22Rv1 (cell line): ENCODE results near the gene SPEG.

Experiments
- H3K27ac ChIP-seq: fragments of 450-650 bp; 2 replicates; pipeline ENCODE4 v1.5.1; 2017
- ZFX ChIP-seq: fragments of 450-650 bp; IDR thresholded peaks from 2 replicates; pipeline ENCODE4 v1.6.1; 2017; ENCODE audit warnings: antibody characterized with exemption, borderline replicate concordance
- TF ChIP-seq, protein P1 (sequence below): fragments of 450-650 bp; IDR thresholded peaks from 2 replicates; pipeline ENCODE4 v1.5.1; 2017; ENCODE audit warnings: mild to moderate bottlenecking

The SPEG gene

DNA sequence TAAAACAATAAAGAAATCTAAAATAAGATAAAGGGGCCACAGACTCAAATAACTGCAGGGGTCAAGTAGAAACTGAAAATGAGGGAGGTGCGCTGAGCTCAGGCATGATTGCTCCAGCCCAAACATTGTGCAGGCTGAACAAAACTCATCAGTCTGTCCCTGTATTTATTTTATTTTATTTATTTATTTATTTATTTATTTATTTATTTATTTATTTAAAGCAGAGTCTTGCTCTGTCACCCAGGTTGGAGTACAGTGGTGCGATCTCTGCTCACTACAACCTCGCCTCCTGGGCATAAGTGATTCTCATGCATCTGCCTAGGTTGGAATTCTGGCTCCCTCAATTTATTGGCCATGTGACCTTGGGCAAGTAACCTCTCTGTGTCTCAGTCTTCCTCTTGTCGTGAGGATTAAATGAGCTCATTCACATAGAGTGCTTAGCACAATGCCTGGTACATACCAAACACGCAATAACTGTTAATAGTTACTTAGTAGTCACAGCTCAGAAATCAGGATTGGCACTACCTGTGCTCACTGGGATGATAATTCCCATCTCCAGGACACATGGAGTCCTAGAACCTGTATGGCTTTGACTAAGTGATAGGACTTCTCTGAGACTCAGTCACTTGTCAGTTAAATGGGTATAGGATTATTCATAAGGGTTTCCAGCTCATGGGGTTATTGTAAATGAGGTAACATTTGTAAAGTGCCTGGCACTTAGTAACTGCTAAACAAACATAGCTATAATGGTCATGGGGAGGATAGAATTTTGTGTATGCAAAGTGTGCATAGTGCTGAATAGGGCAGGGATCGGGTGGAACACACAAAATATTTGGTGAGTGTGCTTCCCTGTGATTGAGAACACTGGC, 6.0 kb downstream of the SPEG start:
- no peak overlapping the region for H3K27ac ChIP-seq
- TF ChIP-seq ZFX: no peak
- TF ChIP-seq, protein P1, sequence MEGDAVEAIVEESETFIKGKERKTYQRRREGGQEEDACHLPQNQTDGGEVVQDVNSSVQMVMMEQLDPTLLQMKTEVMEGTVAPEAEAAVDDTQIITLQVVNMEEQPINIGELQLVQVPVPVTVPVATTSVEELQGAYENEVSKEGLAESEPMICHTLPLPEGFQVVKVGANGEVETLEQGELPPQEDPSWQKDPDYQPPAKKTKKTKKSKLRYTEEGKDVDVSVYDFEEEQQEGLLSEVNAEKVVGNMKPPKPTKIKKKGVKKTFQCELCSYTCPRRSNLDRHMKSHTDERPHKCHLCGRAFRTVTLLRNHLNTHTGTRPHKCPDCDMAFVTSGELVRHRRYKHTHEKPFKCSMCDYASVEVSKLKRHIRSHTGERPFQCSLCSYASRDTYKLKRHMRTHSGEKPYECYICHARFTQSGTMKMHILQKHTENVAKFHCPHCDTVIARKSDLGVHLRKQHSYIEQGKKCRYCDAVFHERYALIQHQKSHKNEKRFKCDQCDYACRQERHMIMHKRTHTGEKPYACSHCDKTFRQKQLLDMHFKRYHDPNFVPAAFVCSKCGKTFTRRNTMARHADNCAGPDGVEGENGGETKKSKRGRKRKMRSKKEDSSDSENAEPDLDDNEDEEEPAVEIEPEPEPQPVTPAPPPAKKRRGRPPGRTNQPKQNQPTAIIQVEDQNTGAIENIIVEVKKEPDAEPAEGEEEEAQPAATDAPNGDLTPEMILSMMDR: no peak

DNA sequence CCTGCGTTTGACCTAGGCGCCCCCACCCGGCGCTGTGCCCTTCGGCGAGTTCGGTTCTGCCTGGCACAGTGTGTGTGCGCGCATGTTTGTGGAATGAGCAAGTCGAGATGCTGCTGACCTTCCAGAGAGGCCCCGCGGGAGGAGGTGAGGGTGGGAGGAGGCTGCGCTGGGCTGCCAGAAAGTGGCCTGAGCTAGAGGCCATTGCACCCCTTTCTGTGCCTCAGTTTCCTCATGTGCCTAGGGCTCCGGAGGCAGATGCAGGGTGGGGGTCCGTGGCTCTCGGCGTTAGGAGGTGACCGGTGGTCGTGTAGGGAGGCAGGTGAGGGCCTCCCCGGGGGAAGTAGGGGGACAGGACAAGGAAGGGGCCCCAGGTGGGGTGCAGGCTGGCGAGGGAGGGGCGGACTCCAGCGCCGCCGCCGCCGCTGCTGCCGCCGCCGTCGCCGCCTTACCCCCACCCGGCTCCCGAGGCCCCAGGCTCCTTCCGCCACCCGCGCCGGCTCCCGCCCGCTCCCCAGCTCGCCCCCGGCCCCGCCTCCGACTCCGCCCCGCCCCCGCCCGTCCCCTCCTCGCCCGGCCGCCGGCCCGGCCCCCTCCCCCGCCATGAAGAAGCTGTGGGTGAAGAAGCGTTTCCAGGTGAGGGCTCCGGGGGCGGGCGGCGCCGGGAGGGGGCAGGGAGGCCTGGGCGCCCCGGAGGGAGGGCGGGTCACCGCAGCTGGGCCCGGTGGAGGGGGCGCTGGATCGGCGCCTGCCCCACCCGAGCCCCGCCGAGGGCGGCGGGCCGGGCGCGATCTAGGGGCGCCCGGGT, 7.0 kb downstream of the SPEG start:
- no peak overlapping the region for H3K27ac ChIP-seq
- TF ChIP-seq ZFX: no peak
- TF ChIP-seq, protein P1: no peak

DNA sequence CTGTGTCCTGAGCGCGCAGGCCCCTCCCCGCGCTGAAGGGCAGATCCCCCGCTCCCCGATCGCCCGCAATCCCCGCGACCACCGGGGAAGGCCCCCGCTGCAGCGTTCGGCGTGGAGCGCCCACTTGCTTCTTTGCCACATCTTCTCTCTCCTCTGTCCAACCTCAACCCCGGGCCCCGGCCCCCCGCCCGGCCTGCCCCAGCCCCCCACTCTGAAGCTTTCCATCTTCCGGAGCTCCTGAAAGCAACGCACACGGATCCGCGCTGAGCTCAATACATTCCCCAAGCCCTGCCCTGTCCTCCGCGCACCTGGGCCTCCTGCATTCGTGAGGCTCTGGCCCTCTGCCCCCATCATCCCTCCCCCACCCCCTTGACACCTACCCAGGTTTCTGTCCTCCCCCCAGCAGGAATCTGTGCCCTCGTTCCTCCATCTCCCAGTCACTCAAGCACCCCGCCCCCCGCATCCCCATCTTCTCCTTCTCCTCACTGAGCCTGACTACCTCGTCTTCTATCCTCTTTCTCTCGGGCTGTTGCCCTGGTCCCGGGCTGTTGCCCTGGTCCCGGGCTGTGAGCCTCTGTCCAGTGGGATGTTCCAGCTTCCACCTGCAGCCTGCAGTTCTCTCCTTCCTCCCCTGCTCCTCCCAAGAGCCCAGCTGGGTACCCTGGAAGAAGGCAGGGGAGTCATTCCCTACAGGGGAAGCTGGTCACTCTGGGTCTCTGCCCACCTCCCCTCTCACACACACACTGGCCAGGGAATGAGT, 7.8 kb downstream of the SPEG start:
- no peak overlapping the region for H3K27ac ChIP-seq
- TF ChIP-seq ZFX: no peak
- TF ChIP-seq, protein P1: no peak

DNA sequence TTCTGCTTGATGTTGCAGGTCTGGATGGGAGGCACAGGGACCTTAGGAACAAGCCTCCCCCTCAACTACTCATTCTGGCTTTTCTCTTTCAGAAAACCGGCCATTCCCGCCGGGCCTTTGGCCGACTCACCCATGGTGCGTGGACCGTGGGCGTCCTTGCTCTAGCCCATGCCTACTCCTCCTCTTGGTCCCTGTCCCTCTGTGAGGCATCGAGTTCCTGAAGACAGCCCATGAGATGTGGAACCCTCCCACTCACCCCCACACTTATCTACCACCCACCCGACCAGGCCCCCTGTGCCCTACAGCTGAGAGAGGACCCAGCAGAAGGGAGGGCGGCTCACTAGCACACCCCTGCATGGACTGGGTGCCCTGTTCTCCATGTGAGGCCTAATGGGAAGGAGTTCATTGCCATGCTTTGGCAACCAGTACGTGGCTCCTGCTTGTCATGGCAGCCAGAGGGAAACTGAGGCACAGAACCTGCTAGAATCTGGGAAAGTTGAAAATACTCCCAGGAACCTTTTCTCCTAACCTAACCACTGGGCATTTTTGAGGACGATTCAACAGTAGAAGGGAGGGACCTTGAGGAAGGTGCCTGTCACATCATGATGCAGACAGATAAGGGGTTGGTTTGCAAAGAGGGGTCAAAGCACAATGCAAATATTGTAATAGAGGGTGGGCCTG, 8.5 kb downstream of the SPEG start:
- H3K27ac ChIP-seq: no peak overlapping the region
- TF ChIP-seq ZFX: no peak
- TF ChIP-seq, protein P1: no peak

DNA sequence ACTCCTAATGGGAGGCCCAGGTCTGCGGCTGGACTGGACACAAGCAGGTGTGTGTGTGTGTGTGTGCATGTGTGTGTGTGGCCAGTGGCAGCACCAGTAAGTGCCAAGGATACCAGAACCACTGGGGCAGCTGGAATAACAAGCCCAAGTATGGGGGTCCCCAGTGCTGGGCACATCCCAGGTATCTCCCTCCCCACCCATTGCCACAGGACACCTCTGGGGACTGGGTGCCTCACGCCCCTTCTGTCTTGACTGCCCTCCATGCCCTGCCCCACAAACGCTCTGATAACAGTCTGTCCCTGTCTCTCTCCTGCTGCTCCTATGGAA, 9.0 kb downstream of the SPEG start:
- H3K27ac ChIP-seq: no peak overlapping the region
- TF ChIP-seq, protein P1: no peak
- no peak for TF ChIP-seq ZFX

DNA sequence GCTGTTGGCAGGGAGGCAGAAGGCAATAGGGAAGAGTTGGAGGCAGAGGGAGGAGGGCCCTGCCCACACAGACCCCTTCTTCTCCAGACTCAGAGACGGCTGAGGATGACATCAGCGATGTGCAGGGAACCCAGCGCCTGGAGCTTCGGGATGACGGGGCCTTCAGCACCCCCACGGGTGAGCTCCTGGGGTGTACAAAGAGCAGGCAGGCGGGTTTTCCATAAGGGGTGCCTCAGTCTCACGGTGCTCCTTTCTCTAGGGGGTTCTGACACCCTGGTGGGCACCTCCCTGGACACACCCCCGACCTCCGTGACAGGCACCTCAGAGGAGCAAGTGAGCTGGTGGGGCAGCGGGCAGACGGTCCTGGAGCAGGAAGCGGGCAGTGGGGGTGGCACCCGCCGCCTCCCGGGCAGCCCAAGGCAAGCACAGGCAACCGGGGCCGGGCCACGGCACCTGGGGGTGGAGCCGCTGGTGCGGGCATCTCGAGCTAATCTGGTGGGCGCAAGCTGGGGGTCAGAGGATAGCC, 10.0 kb downstream of the SPEG start:
- no peak for TF ChIP-seq ZFX
- TF ChIP-seq, protein P1: no peak
- H3K27ac ChIP-seq: no peak overlapping the region
